IPS DF 6.9 (cell line): ENCODE measurements around the gene KIF26A.

ENCODE experiments used
- DNase-seq: peaks from one replicate; pipeline ENCODE4 v3.0.0-alpha.2; 2013; ENCODE audit warnings: low read depth, low spot score
- H3K27ac ChIP-seq: one replicate; pipeline ENCODE4 v1.5.1; 2013; ENCODE audit warnings: low read length, control low read depth
- H3K27me3 ChIP-seq: 2 replicates; pipeline ENCODE4 v1.6.1; 2013; ENCODE audit warnings: mild to moderate bottlenecking, low read length; ENCODE audit not compliant: control insufficient read depth, insufficient read depth
- H3K36me3 ChIP-seq: 2 replicates; pipeline ENCODE4 v1.6.1; 2013; ENCODE audit warnings: low read length; ENCODE audit not compliant: control insufficient read depth, insufficient read depth
- H3K4me1 ChIP-seq: 2 replicates; pipeline ENCODE4 v1.6.1; 2013; ENCODE audit warnings: low read length; ENCODE audit not compliant: control insufficient read depth, insufficient read depth
- H3K4me3 ChIP-seq: 2 replicates; pipeline ENCODE4 v1.5.1; 2013; ENCODE audit warnings: mild to moderate bottlenecking, low read length
- H3K9me3 ChIP-seq: 2 replicates; pipeline ENCODE4 v1.6.1; 2013; ENCODE audit warnings: low read length, inconsistent platforms; ENCODE audit not compliant: control insufficient read depth, insufficient read depth
- WGBS: extraction: QIAGEN DNeasy Blood & Tissue Kit; methylation state at CpG from one replicate; pipeline ENCODE4 v1.1.7; 2013; ENCODE audit warnings: mixed read lengths, missing lambda C conversion rate; ENCODE audit not compliant: insufficient read length, insufficient coverage; 5-methylcytosine and 5-hydroxymethylcytosine counted together

Gene KIF26A

DNA sequence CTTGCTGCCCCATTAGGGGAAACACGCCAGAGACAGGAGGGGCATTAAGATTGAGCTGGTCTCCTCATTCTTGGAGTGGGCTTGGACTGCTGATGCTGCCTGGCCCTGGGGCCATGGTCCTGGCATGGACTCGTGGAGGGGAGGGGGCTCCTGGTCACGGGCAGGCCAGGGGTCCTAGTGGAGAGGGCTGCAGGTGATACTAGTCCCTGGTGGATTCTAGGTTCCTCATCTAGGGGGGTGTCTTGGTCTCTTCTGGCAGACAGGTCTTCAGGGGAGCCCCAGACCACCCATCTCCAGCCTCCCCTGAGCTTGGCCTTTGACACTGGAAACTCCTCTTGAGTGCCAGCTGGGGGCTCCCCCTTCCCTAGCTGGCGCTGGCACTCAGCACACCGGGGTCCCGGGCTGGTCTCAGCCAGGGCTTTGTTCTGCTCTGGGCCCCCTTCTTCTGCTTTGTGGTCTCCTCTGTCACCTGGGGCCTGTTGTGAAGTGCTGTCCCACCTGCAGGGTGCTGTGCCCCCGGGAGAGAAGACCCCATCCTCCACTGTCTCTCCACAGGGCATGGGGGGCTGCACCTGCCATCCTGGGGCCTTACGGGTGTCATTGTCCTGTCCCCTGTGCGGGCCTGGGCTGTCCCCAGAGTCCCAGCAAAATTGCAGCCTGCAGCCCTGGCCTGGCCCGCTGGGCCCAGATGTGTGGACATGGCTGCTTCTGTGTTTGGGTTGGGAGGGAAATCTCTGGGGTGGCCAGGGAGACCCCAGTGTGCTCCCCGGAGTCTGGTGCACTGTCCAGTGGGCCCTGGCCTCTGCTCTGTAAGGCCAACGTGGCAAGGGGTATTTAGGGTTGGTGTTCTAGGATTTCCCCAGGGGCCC lies 2.3 kb downstream of the KIF26A start:
- H3K27me3 ChIP-seq, result peaks cover 14% of the 10 kb centered on the region
- WGBS, result no CpG with 5 or more reads among the region's 12 CpGs
- no peaks in the 10 kb centered on the region for H3K9me3 ChIP-seq
- DNase-seq, result no peak
- H3K36me3 ChIP-seq, result no peaks in the 10 kb centered on the region
- H3K27ac ChIP-seq, result no peak overlapping the region
- peaks cover 8% of the 10 kb centered on the region for H3K4me1 ChIP-seq
- H3K4me3 ChIP-seq, result no peak overlapping the region

- WGBS, result no CpG with 5 or more reads among the region's 15 CpGs
- Histone ChIP-seq H3K27ac (no peak overlapping the region), H3K9me3 (no peaks in the 10 kb centered on the region), H3K27me3 (peaks cover 7% of the 10 kb centered on the region), H3K4me3 (no peak overlapping the region), H3K36me3 (no peaks in the 10 kb centered on the region), H3K4me1 (peaks cover 8% of the 10 kb centered on the region)
- no peak for DNase-seq
Measured at GRCh38 chr14:104141621-104142091, 3.3 kb downstream of the KIF26A start.

DNA sequence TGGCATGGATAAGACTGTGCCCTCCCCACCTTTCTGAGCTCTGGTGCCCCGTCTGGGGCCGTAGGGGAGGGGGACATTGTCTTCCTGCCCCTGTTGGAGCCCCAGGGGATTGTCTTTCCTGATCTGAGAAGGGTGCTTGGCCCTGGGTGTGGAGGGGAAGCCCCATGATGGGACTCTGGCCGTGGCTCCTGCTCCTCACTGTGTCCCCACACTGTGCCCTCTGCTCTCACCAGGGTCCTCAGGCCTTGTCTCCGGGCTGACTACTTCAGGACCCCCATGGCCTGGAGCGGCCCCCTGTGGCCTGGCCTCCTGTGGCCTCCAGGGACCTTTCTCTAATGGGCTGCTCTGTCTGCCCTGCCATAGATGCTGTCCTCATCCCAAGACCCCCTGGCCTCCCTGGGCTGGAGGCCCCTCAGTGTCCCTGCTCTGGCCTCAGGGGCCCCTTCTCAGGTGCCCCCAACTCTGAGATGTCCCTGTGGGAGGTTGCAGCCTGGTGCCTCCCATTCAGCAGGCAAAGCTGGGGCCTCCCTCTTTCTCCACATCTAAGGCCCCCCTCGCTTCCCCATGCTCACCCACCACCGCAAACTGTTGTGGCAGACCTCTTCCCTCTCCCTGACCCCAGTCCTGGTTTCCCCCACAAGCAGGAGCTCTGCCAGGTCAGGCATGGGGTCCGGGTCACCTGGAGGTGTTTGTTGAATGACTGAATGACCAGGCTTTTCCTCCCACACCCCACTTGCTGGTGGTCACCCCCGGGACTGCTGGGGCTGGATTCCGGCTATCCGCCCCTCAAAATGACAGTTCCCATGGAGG lies 4.0 kb downstream of the KIF26A start:
- peaks cover under 1% of the 10 kb centered on the region; the same call in 1 of the 2 replicates for H3K27me3 ChIP-seq
- no peak overlapping the region for H3K4me3 ChIP-seq
- peaks cover 8% of the 10 kb centered on the region for H3K4me1 ChIP-seq
- H3K27ac ChIP-seq, result no peak overlapping the region
- no peak for DNase-seq
- WGBS, result no CpG with 5 or more reads among the region's 11 CpGs
- no peaks in the 10 kb centered on the region for H3K9me3 ChIP-seq
- no peaks in the 10 kb centered on the region for H3K36me3 ChIP-seq

GRCh38 chr14:104142946-104143470 lies 4.6 kb downstream of the KIF26A start:
- no peaks in the 10 kb centered on the region for H3K9me3 ChIP-seq
- WGBS, result no CpG with 5 or more reads among the region's 16 CpGs
- H3K27ac ChIP-seq, result no peak overlapping the region
- no peaks in the 10 kb centered on the region for H3K36me3 ChIP-seq
- no peak for DNase-seq
- H3K27me3 ChIP-seq, result no peaks in the 10 kb centered on the region
- no peak overlapping the region for H3K4me3 ChIP-seq
- H3K4me1 ChIP-seq, result peaks cover 11% of the 10 kb centered on the region

GRCh38 chr14:104143521-104144452 lies 5.4 kb downstream of the KIF26A start:
- Histone ChIP-seq H3K4me1 (peaks cover 15% of the 10 kb centered on the region), H3K27ac (no peak overlapping the region), H3K36me3 (no peaks in the 10 kb centered on the region), H3K4me3 (no peak overlapping the region; the same call in 1 of the 2 replicates), H3K9me3 (no peaks in the 10 kb centered on the region), H3K27me3 (no peaks in the 10 kb centered on the region)
- no CpG with 5 or more reads among the region's 26 CpGs for WGBS
- DNase-seq, result no peak

DNA sequence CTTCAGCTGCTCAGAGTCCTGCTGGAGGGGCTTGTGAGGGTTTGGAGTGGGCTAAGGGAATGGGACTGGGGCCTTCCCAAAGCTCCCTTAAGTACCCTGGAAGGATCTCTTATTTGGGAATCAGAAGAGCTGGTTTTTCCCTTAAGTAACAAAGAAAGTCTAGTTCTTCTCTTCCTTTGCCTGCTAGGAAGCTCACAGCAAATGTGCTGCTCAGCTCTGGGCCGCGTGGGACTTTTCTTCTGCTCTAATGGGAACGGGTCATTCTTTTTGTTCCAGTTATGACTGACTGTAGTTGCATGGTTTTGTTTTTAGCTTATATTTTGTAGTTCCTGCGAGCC lies 6.0 kb downstream of the KIF26A start:
- peaks cover 18% of the 10 kb centered on the region for H3K4me1 ChIP-seq
- DNase-seq, result no peak
- no peak overlapping the region for H3K4me3 ChIP-seq
- no peak overlapping the region for H3K27ac ChIP-seq
- no CpG with 5 or more reads among the region's 4 CpGs for WGBS
- no peaks in the 10 kb centered on the region for H3K27me3 ChIP-seq
- no peaks in the 10 kb centered on the region for H3K9me3 ChIP-seq
- H3K36me3 ChIP-seq, result no peaks in the 10 kb centered on the region

- H3K27ac ChIP-seq, result no peak overlapping the region
- peaks cover 19% of the 10 kb centered on the region for H3K4me1 ChIP-seq
- no peaks in the 10 kb centered on the region for H3K36me3 ChIP-seq
- no peaks in the 10 kb centered on the region for H3K27me3 ChIP-seq
- no peak for DNase-seq
- H3K4me3 ChIP-seq, result no peak overlapping the region
- no CpG with 5 or more reads among the region's 37 CpGs for WGBS
- no peaks in the 10 kb centered on the region for H3K9me3 ChIP-seq
Measured at GRCh38 chr14:104144911-104145825, 6.8 kb downstream of the KIF26A start.

DNA sequence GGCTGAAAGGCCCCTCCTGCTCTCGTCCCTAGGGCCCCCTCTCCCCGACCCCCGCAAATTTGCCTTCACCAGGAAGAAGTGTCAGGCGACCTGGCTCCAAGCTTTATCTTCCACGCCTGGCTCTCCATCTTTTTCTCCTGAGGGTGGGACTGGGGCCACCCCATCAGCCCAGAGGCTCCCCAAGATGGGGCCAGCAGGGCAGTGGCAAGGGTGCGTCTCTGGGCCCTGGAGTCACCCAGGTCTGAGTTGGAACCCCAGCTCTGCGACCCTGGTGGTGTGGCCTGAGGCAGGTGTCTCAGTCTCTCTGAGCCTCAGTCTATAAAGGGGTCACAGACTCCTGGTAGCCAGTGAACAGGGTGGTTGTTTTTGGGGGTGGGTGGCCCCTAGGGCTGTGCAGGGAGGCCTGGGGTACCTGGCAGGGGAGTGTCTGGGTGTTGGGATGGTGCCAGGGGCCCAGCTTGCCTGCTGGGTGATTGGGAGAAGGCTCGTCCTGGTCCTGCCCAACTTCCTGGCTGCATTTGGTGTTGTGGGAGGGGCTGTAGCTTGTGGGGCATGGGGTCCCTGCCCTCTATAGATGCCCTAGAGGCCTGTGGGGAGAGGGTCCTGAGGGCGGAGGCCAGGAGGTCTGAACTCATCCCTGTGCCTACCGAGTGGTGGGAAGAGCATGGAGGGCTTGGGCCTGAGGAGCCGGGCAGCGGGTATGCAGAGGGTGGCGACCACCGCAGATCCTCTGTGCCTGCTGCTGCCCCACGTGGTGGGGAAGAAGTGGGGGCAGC lies 7.6 kb downstream of the KIF26A start:
- Histone ChIP-seq H3K27ac (no peak overlapping the region), H3K27me3 (no peaks in the 10 kb centered on the region), H3K36me3 (no peaks in the 10 kb centered on the region), H3K4me1 (peaks cover 22% of the 10 kb centered on the region), H3K9me3 (no peaks in the 10 kb centered on the region), H3K4me3 (no peak overlapping the region)
- DNase-seq, result no peak
- WGBS, result no CpG with 5 or more reads among the region's 15 CpGs
